SU-DHL-6 (cell line): Measurements from ENCODE around the gene RCAN1.

Source experiments
- H2AFZ ChIP-seq: fragments of 200-600 bp; sonication (generic); 2 replicates; pipeline ENCODE4 v1.6.1; 2014; ENCODE audit warnings: low read depth, mild to moderate bottlenecking, moderate library complexity, mixed read lengths, antibody characterized with exemption, low read length; ENCODE audit not compliant: severe bottlenecking
- H3F3A ChIP-seq: fragments of 200-600 bp; shearing (Covaris generic); 2 replicates; pipeline ENCODE4 v1.6.0; 2016; ENCODE audit warnings: antibody characterized with exemption, mild to moderate bottlenecking; ENCODE audit not compliant: insufficient read depth
- H3K27ac ChIP-seq: fragments of 200-600 bp; sonication (generic); 2 replicates; pipeline ENCODE4 v1.5.1; 2016; ENCODE audit warnings: low read depth, mild to moderate bottlenecking, low read length, moderate library complexity, mixed read lengths
- H3K27me3 ChIP-seq: fragments of 200-600 bp; sonication (generic), shearing (Covaris generic); 2 replicates; pipeline ENCODE4 v1.6.0; 2014; ENCODE audit warnings: mild to moderate bottlenecking, low read length
- H3K36me3 ChIP-seq: fragments of 200-600 bp; sonication (generic); 2 replicates; pipeline ENCODE4 v1.6.1; 2014; ENCODE audit warnings: mild to moderate bottlenecking, low read length, mixed read lengths
- H3K4me2 ChIP-seq: fragments of 300-600, 200-600 bp; shearing (Covaris generic), sonication (generic); 2 replicates; pipeline ENCODE4 v1.6.0; 2014; ENCODE audit warnings: low read length, low read depth, mild to moderate bottlenecking; ENCODE audit not compliant: poor library complexity, severe bottlenecking
- H3K4me3 ChIP-seq: fragments of 200-600 bp; sonication (generic); 2 replicates; pipeline ENCODE4 v1.5.1; 2014; ENCODE audit warnings: antibody characterized with exemption, low read length, mild to moderate bottlenecking, mixed read lengths; ENCODE audit not compliant: insufficient read depth, poor library complexity, severe bottlenecking
- H3K79me2 ChIP-seq: fragments of 200-600 bp; sonication (generic); 2 replicates; pipeline ENCODE4 v1.6.1; 2014; ENCODE audit warnings: mild to moderate bottlenecking, low read length, moderate library complexity; ENCODE audit not compliant: insufficient read depth
- H3K9ac ChIP-seq: fragments of 200-600 bp; sonication (generic); 2 replicates; pipeline ENCODE4 v1.7.0; 2014; ENCODE audit warnings: mild to moderate bottlenecking, low read length
- H3K9me2 ChIP-seq: fragments of 200-600 bp; sonication (generic); replicated peaks from 2 replicates; pipeline ENCODE4 v1.6.1; 2014; ENCODE audit warnings: low read length; ENCODE audit not compliant: insufficient read depth
- H3K9me3 ChIP-seq: fragments of 200-600 bp; sonication (generic); 2 replicates; pipeline ENCODE4 v1.6.1; 2014; ENCODE audit warnings: low read length, mixed read lengths; ENCODE audit not compliant: insufficient read depth
- H4K20me1 ChIP-seq: fragments of 200-600 bp; sonication (generic); 2 replicates; pipeline ENCODE4 v1.6.1; 2014; ENCODE audit warnings: low read depth, mild to moderate bottlenecking, antibody characterized with exemption, low read length, moderate library complexity, mixed read lengths
- EZH2phosphoT487 ChIP-seq: fragments of 200-600 bp; sonication (generic), shearing (Covaris generic); conservative IDR thresholded peaks from 2 replicates; pipeline ENCODE4 v1.6.1; 2018; ENCODE audit warnings: mild to moderate bottlenecking, antibody characterized with exemption, low read length, moderate library complexity, mixed read lengths
- TF ChIP-seq, protein P1 (sequence below): fragments of 200-600 bp; sonication (generic); IDR thresholded peaks from one replicate; pipeline ENCODE4 v1.5.1; 2017; ENCODE audit warnings: antibody characterized with exemption, mild to moderate bottlenecking, low read length, moderate library complexity; ENCODE audit not compliant: insufficient read depth, poor library complexity, severe bottlenecking

The RCAN1 gene

DNA sequence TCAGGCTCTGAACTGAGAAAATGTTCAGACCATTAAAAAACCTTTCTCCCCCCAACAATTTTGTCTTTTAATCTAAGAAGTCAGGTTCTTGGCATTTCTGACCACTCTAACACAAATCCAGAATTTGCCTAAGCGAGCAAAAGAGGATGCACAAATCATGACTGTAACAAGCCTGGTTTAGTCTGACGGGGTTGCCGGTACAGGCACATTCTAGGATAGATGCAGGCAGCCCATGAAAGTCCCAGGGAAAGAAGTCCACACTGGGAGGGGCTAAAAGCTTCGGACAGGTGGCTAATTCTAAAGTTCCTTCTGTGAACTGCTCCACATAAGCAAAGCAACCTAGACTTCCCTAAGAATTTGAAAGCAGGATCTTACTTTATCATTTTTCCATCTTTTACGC, 54.9 kb downstream of the RCAN1 start:
- no peak overlapping the region for H2AFZ ChIP-seq
- H3K36me3 ChIP-seq, result no peaks in the 10 kb centered on the region
- H3K79me2 ChIP-seq, result no peaks in the 10 kb centered on the region
- TF ChIP-seq EZH2phosphoT487, result no peak
- TF ChIP-seq, protein P1, sequence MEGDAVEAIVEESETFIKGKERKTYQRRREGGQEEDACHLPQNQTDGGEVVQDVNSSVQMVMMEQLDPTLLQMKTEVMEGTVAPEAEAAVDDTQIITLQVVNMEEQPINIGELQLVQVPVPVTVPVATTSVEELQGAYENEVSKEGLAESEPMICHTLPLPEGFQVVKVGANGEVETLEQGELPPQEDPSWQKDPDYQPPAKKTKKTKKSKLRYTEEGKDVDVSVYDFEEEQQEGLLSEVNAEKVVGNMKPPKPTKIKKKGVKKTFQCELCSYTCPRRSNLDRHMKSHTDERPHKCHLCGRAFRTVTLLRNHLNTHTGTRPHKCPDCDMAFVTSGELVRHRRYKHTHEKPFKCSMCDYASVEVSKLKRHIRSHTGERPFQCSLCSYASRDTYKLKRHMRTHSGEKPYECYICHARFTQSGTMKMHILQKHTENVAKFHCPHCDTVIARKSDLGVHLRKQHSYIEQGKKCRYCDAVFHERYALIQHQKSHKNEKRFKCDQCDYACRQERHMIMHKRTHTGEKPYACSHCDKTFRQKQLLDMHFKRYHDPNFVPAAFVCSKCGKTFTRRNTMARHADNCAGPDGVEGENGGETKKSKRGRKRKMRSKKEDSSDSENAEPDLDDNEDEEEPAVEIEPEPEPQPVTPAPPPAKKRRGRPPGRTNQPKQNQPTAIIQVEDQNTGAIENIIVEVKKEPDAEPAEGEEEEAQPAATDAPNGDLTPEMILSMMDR, result no peak
- no peaks in the 10 kb centered on the region for H3K27me3 ChIP-seq
- H3K9ac ChIP-seq, result no peak overlapping the region
- H3K27ac ChIP-seq, result no peak overlapping the region
- no peak overlapping the region for H3K4me2 ChIP-seq
- H3F3A ChIP-seq, result no peaks in the 10 kb centered on the region
- H4K20me1 ChIP-seq, result no peaks in the 10 kb centered on the region
- no peaks in the 10 kb centered on the region for H3K9me2 ChIP-seq
- no peak overlapping the region for H3K4me3 ChIP-seq
- H3K9me3 ChIP-seq, result no peaks in the 10 kb centered on the region

DNA sequence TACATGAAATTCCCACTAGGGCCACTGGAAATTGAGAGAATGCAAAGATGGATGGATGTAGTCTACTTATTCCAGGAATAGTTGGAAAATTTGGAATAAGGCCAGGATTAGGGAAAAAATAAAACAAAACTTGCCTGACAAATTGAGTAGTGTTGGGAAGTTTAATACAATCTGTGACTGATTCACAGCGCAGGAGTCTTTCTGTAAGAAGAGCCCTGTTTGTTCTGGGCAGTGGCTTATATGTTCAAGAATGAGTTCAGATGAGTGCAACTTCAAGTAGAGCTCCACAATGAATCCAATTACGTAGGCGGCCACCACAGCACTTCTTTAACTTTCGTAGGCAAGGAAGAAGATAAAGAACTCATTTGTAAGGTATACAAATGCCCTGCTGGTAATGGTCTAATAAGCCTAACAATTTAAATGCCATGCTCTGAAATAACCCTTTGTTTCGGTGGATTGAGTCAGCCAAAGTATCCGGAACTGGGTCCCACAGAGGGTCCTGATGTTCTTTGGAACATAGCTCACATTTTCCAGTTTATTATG, 55.8 kb downstream of the RCAN1 start:
- no peak overlapping the region for H3K27ac ChIP-seq
- no peaks in the 10 kb centered on the region for H4K20me1 ChIP-seq
- no peaks in the 10 kb centered on the region for H3F3A ChIP-seq
- H3K27me3 ChIP-seq, result no peaks in the 10 kb centered on the region
- no peak overlapping the region for H2AFZ ChIP-seq
- H3K4me3 ChIP-seq, result no peak overlapping the region
- H3K9ac ChIP-seq, result no peak overlapping the region
- H3K9me3 ChIP-seq, result no peaks in the 10 kb centered on the region
- no peaks in the 10 kb centered on the region for H3K9me2 ChIP-seq
- H3K79me2 ChIP-seq, result no peaks in the 10 kb centered on the region
- H3K4me2 ChIP-seq, result no peak overlapping the region
- TF ChIP-seq, protein P1, result no peak
- TF ChIP-seq EZH2phosphoT487, result no peak
- H3K36me3 ChIP-seq, result no peaks in the 10 kb centered on the region

DNA sequence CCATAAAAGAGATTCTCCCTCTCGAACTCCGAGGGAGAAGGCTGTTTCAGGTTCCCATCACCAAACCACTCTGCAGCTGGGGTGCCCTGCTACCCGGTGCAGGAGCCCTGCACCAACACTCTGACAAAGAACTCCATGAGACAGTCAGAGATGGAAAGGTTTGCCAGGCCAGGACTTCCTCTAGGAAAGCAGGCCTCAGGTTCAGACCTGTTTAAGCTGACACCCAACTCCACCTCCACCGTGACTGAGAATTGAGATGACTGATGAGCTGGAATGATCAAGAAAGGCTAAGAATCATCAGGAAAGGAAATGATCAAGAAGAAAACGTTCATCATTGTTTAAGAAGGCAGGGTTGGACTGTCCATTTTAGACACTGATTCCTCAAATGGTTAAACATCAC, 56.7 kb downstream of the RCAN1 start:
- H3K36me3 ChIP-seq, result no peaks in the 10 kb centered on the region
- TF ChIP-seq, protein P1, result no peak
- TF ChIP-seq EZH2phosphoT487, result no peak
- no peaks in the 10 kb centered on the region for H4K20me1 ChIP-seq
- H3K9me3 ChIP-seq, result no peaks in the 10 kb centered on the region
- H3K4me3 ChIP-seq, result no peak overlapping the region
- H3K27me3 ChIP-seq, result no peaks in the 10 kb centered on the region
- H3F3A ChIP-seq, result no peaks in the 10 kb centered on the region
- no peak overlapping the region for H3K27ac ChIP-seq
- no peak overlapping the region for H3K9ac ChIP-seq
- no peak overlapping the region for H2AFZ ChIP-seq
- H3K4me2 ChIP-seq, result no peak overlapping the region
- no peaks in the 10 kb centered on the region for H3K9me2 ChIP-seq
- no peaks in the 10 kb centered on the region for H3K79me2 ChIP-seq
